Lung (tissue), 12 donors: ENCODE data around the gene JPH3. TPM values are rescaled to one million over a fixed set of nuclear protein-coding genes. Genes with fewer than 3 reads are reported as not detected.

Experiments
- ATAC-seq: fragments of 200-7000 bp; cut with Tn5 transposase; one replicate; pipeline ENCODE4 v1.9.1; 2020; ENCODE audit warnings: moderate number of reproducible peaks; ENCODE audit not compliant: insufficient read depth, low FRiP score
- DNase-seq, 3 donors: peaks; one replicate each; pipeline ENCODE4 v3.0.0-alpha.2; 2013 to 2017
- H3K27ac ChIP-seq, 2 donors: one replicate each; pipeline ENCODE4 v1.5.1; 2013; ENCODE audit warnings: mild to moderate bottlenecking in 2 of 2, moderate library complexity in 2 of 2, control low read depth in 1 of 2, inconsistent platforms in 1 of 2, low read depth in 1 of 2, low read length in 1 of 2
- H3K27me3 ChIP-seq, 3 donors: one replicate each; pipeline ENCODE4 v1.5.1; 2013; ENCODE audit warnings: low read length in 2 of 3; ENCODE audit not compliant: control insufficient read depth in 3 of 3, insufficient read depth in 3 of 3
- H3K36me3 ChIP-seq, 4 donors: one replicate each; pipeline ENCODE4 v1.5.1; 2013; ENCODE audit warnings: low read length in 4 of 4, mild to moderate bottlenecking in 1 of 4, moderate library complexity in 1 of 4; ENCODE audit not compliant: control insufficient read depth in 4 of 4, insufficient read depth in 4 of 4
- H3K4me1 ChIP-seq, 5 donors: one replicate each; pipeline ENCODE4 v1.5.1; 2013; ENCODE audit warnings: low read length in 5 of 5, mild to moderate bottlenecking in 2 of 5, moderate library complexity in 1 of 5; ENCODE audit not compliant: control insufficient read depth in 5 of 5, insufficient read depth in 5 of 5
- H3K4me3 ChIP-seq: one replicate; pipeline ENCODE4 v1.5.1; 2013; ENCODE audit warnings: mild to moderate bottlenecking, control low read depth, moderate library complexity
- H3K9ac ChIP-seq, 2 donors: one replicate each; pipeline ENCODE4 v1.5.1; 2013; ENCODE audit warnings: low read length in 2 of 2, control low read depth in 1 of 2; ENCODE audit not compliant: insufficient read depth in 1 of 2
- H3K9me3 ChIP-seq, 4 donors: one replicate each; pipeline ENCODE4 v1.5.1; 2013; ENCODE audit warnings: low read length in 3 of 4, mild to moderate bottlenecking in 1 of 4, moderate library complexity in 1 of 4; ENCODE audit not compliant: control insufficient read depth in 4 of 4, insufficient read depth in 3 of 4
- WGBS, 2 donors: extraction: QIAGEN DNeasy Blood & Tissue Kit; methylation state at CpG; one replicate each; pipeline ENCODE4 v1.1.7; 2013; 5-methylcytosine and 5-hydroxymethylcytosine counted together
- polyA plus RNA-seq, 2 donors: library from polyadenylated mRNA; stranded (reverse); fragments of 200-250 nt; gene quantifications; one replicate each; pipeline ENCODE4 v1.2.1, GENCODE V29; 2013
- total RNA-seq, 2 donors: library from RNA; depleted of rRNA in 1 of 2; stranded (reverse); fragments of >200 nt in 1 of 2; gene quantifications; one replicate each; pipeline ENCODE4 v1.2.1, GENCODE V29; 2014 to 2021
- TF ChIP-seq, protein P1 (sequence below): IDR thresholded peaks from 2 replicates; pipeline ENCODE4 v1.5.1; 2012; ENCODE audit warnings: mild to moderate bottlenecking; ENCODE audit errors: control extremely low read depth, extremely low read depth
- donor health status: control.
- donor health status: control.
- donor health status: Bipolar disorder and iron deficiency.
- donor health status: healthy.
- donor health status: DM: yes; HTN: yes; CAD: no.

Gene JPH3
- total and polyA plus RNA-seq, 4 donors: 0.04 to 0.68 (median 0.13) TPM

DNA sequence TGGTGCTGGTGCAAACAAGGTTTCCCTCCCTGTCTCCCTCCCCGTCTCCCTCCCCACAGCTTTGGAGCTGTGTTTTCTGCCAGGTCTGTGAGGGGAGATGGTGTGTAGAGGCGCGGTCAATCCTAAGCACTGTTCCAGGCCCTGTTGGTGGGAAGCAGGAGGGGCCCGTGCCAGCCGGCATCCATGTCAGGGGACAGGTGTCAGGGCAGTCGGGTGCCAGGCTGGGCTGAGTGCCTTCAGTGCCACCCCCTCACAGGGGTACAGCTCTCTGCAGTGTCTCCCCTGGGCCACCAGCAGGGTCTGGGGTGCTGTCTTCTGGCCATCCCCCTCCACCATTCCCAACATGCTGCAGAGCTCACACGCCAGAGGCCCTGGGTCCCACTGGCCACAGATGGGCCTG, 89.9 kb downstream of the JPH3 start:
- no peak overlapping the region for H3K9ac ChIP-seq
- WGBS, 2 donors: 80 to 90% methylated on average over 7 of the region's 7 CpGs
- no peak overlapping the region for H3K4me3 ChIP-seq
- H3K27ac ChIP-seq: no peak overlapping the region
- DNase-seq (no peak), ATAC-seq (no peak)
- H3K9me3 ChIP-seq: no peaks in the 10 kb centered on the region
- peaks cover 0 to 11% (median 0%) of the 10 kb centered on the region in 4 donors for H3K36me3 ChIP-seq
- no peaks in the 10 kb centered on the region for H3K27me3 ChIP-seq
- H3K4me1 ChIP-seq: peaks cover 0 to 5% (median 0%) of the 10 kb centered on the region in 5 donors
- TF ChIP-seq, protein P1, sequence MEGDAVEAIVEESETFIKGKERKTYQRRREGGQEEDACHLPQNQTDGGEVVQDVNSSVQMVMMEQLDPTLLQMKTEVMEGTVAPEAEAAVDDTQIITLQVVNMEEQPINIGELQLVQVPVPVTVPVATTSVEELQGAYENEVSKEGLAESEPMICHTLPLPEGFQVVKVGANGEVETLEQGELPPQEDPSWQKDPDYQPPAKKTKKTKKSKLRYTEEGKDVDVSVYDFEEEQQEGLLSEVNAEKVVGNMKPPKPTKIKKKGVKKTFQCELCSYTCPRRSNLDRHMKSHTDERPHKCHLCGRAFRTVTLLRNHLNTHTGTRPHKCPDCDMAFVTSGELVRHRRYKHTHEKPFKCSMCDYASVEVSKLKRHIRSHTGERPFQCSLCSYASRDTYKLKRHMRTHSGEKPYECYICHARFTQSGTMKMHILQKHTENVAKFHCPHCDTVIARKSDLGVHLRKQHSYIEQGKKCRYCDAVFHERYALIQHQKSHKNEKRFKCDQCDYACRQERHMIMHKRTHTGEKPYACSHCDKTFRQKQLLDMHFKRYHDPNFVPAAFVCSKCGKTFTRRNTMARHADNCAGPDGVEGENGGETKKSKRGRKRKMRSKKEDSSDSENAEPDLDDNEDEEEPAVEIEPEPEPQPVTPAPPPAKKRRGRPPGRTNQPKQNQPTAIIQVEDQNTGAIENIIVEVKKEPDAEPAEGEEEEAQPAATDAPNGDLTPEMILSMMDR: no peak

DNA sequence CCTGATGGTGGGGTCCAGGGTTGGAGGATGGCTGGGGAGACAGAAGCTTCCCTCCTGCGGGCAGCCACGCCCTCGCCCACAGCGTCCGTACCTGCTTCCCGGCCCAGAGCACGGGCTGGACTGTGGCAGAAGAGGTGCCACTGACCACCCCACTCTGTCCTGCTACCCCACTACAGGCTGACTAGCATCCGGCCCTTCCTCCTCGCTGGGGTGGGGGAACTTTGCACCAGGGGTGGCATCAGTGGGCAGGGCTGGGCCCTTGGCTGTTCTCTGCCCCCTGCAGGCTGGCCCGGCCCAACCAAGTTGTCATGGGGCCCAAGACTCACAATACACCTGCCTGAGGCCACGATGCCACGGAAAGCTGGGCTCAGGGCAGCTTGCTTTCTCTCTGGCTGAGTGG, 90.4 kb downstream of the JPH3 start:
- 84 to 92% methylated on average over 7 to 12 of the region's 12 CpGs for WGBS, 2 donors
- Histone ChIP-seq H3K4me1 (peaks cover 0 to 5% (median 0%) of the 10 kb centered on the region in 5 donors), H3K27ac (no peak overlapping the region), H3K9ac (no peak overlapping the region), H3K36me3 (peaks cover 0 to 11% (median 0%) of the 10 kb centered on the region in 4 donors), H3K27me3 (no peaks in the 10 kb centered on the region), H3K9me3 (no peaks in the 10 kb centered on the region), H3K4me3 (no peak overlapping the region)
- TF ChIP-seq, protein P1: no peak
- ATAC-seq (no peak), DNase-seq (no peak)

- Histone ChIP-seq H3K36me3 (peaks cover 0 to 14% (median 0%) of the 10 kb centered on the region in 4 donors), H3K4me3 (no peak overlapping the region), H3K9ac (no peak overlapping the region), H3K27ac (no peak overlapping the region), H3K27me3 (no peaks in the 10 kb centered on the region), H3K9me3 (no peaks in the 10 kb centered on the region), H3K4me1 (peaks cover 0 to 5% (median 0%) of the 10 kb centered on the region in 5 donors)
- no peak for DNase-seq
- no peak for ATAC-seq
- TF ChIP-seq, protein P1: no peak
- WGBS, 2 donors: 93% methylated on average over 16 of the region's 16 CpGs
Measured at GRCh38 chr16:87693827-87694226, 91.5 kb downstream of the JPH3 start.
